ENCODE results near the gene NTPCR. TPM values are rescaled to one million over a fixed set of nuclear protein-coding genes. Genes with fewer than 3 reads are reported as not detected.

The NTPCR gene
- total RNA-seq, 2 experiments from 2014 or later = 30.4 to 35.0 TPM

- CTCF ChIA-PET = no interaction called here
- TF ChIP-seq CTCF (IDR thresholded peaks at IDR 0.05) = no peak
- H3K4me3 Mint-ChIP-seq = no peak overlapping the region
- H3K27me3 Mint-ChIP-seq = no peaks in the 10 kb centered on the region
- intact Hi-C loops (cut with micrococcal nuclease) = no loop called here
- H3K9me3 Mint-ChIP-seq = no peaks in the 10 kb centered on the region
- ATAC-seq (no peak), DNase-seq (no peak)
- H3K36me3 Mint-ChIP-seq (ENCODE audit: low read depth) = peaks cover 8% of the 10 kb centered on the region
- H3K27ac Mint-ChIP-seq = no peak overlapping the region
- POLR2A ChIA-PET = no interaction called here
- no peaks in the 10 kb centered on the region for H3K4me1 Mint-ChIP-seq (ENCODE audit: low read depth)
Observed at GRCh38 chr1:232983817-232984567, 33.6 kb downstream of the NTPCR start.

- no peaks in the 10 kb centered on the region for H3K9me3 Mint-ChIP-seq
- CTCF ChIA-PET = no interaction called here
- no peak for ATAC-seq
- no peak for DNase-seq
- POLR2A ChIA-PET = interaction anchor here (0.6 kb wide), 1 partner anchor 524 kb away, joined by 3 read pairs; no protein-coding TSS in a partner anchor
- no peaks in the 10 kb centered on the region for H3K4me1 Mint-ChIP-seq (ENCODE audit: low read depth)
- peaks cover 6% of the 10 kb centered on the region for H3K36me3 Mint-ChIP-seq (ENCODE audit: low read depth)
- no peaks in the 10 kb centered on the region for H3K27me3 Mint-ChIP-seq
- no peak for TF ChIP-seq CTCF (IDR thresholded peaks at IDR 0.05)
- no peak overlapping the region for H3K4me3 Mint-ChIP-seq
- intact Hi-C loops (cut with micrococcal nuclease) = no loop called here
- no peak overlapping the region for H3K27ac Mint-ChIP-seq
Observed at GRCh38 chr1:232984577-232985425, 34.4 kb downstream of the NTPCR start.

GRCh38 chr1:232985882-232986526 is 35.6 kb downstream of the NTPCR start:
- ChIA-PET CTCF (no interaction called here), POLR2A (interaction anchor here (0.6 to 1.0 kb wide), 4 partner anchors 13 to 526 kb away, joined by 3 read pairs; partner anchors contain the start of gene PCNX2)
- Mint-ChIP-seq H3K27me3 (no peaks in the 10 kb centered on the region), H3K36me3 (ENCODE audit: low read depth) (peaks cover 3% of the 10 kb centered on the region), H3K4me1 (ENCODE audit: low read depth) (no peaks in the 10 kb centered on the region), H3K27ac (no peak overlapping the region), H3K4me3 (no peak overlapping the region), H3K9me3 (no peaks in the 10 kb centered on the region)
- DNase-seq (no peak), ATAC-seq (no peak)
- TF ChIP-seq CTCF (IDR thresholded peaks at IDR 0.05) = no peak
- intact Hi-C loops (cut with micrococcal nuclease) = no loop called here

- Mint-ChIP-seq H3K4me3 (no peak overlapping the region), H3K9me3 (no peaks in the 10 kb centered on the region), H3K27ac (no peak overlapping the region), H3K27me3 (no peaks in the 10 kb centered on the region), H3K36me3 (ENCODE audit: low read depth) (peaks cover 3% of the 10 kb centered on the region), H3K4me1 (ENCODE audit: low read depth) (no peaks in the 10 kb centered on the region)
- POLR2A ChIA-PET = interaction anchor here (0.6 to 1.0 kb wide), 3 partner anchors 13 to 309 kb away, joined by 3 read pairs; partner anchors contain the start of gene PCNX2
- DNase-seq (no peak), ATAC-seq (no peak)
- TF ChIP-seq CTCF (IDR thresholded peaks at IDR 0.05) = no peak
- intact Hi-C loops (cut with micrococcal nuclease) = no loop called here
- CTCF ChIA-PET = no interaction called here
Observed at GRCh38 chr1:232986527-232986922, 36.1 kb downstream of the NTPCR start.
